ENCODE data around the gene CIAPIN1.

- TF ChIP-seq POLR2A (IDR thresholded peaks at IDR 0.05; ENCODE audit: low read length) (no peak), GATA1 (IDR thresholded peaks at IDR 0.05; ENCODE audit: low read depth, low read length) (no peak)
These were observed 45.1 kb downstream of the CIAPIN1 start for GRCh38 chr16:57401943-57402640.
